ENCODE data around the gene PDZD4.

- TF ChIP-seq CTCF (conservative IDR thresholded peaks at IDR 0.05; ENCODE audit: low read depth, low read length): no peak
- no peak for TF ChIP-seq EZH2phosphoT487 (IDR thresholded peaks at IDR 0.05; ENCODE audit: borderline replicate concordance, low read length)
- no peak for TF ChIP-seq EZH2 (IDR thresholded peaks at IDR 0.05; ENCODE audit: low read length, unreplicated experiment)
These were observed 40.7 kb downstream of the PDZD4 start for GRCh38 chrX:153789654-153790053.
